Neural crest cell (in vitro differentiated cells): ENCODE data around the gene TMC1. TPM values are rescaled to one million over a fixed set of nuclear protein-coding genes. Genes with fewer than 3 reads are reported as not detected.
"Not testable (repeated sequence)": the region's sequence is repeated elsewhere in the genome, so short reads cannot be mapped to it uniquely, and the experiment has no call there.

ENCODE experiments used
- DNase-seq: peaks from one replicate; pipeline ENCODE4 v3.0.0; 2021; ENCODE audit warnings: low read depth, mixed read lengths, low spot score
- H3K27ac Mint-ChIP-seq: one replicate; pipeline ENCODE4 v1.8.0; 2021; ENCODE audit warnings: mild to moderate bottlenecking, mixed read lengths; ENCODE audit not compliant: unreplicated experiment
- H3K27me3 Mint-ChIP-seq: 2 replicates; pipeline ENCODE4 v1.8.0; 2021; ENCODE audit warnings: low read depth, mild to moderate bottlenecking, mixed read lengths
- H3K36me3 Mint-ChIP-seq: 2 replicates; pipeline ENCODE4 v1.8.0; 2021; ENCODE audit warnings: low read depth, mild to moderate bottlenecking, mixed read lengths
- H3K4me1 Mint-ChIP-seq: 2 replicates; pipeline ENCODE4 v1.8.0; 2021; ENCODE audit warnings: mixed read lengths
- H3K4me3 Mint-ChIP-seq: one replicate; pipeline ENCODE4 v1.8.0; 2021; ENCODE audit warnings: mild to moderate bottlenecking, mixed read lengths
- H3K9me3 Mint-ChIP-seq: 2 replicates; pipeline ENCODE4 v1.8.0; 2021; ENCODE audit warnings: mixed read lengths
- CTCF ChIP-seq: fragments of 200-600 bp; sonication (generic); conservative IDR thresholded peaks from 2 replicates; pipeline ENCODE4 v1.5.0; 2021; ENCODE audit warnings: antibody characterized with exemption, mild to moderate bottlenecking
- total RNA-seq: library from RNA; stranded (reverse); gene quantifications from 2 replicates; pipeline ENCODE4 v1.2.1, GENCODE V29; 2021

The TMC1 gene
- total RNA-seq, 1 donor from 2014 or later, result 0.33 TPM

- peaks cover 4% of the 10 kb centered on the region for H3K4me1 Mint-ChIP-seq
- peaks cover 2% of the 10 kb centered on the region for H3K36me3 Mint-ChIP-seq
- H3K9me3 Mint-ChIP-seq, result no peaks in the 10 kb centered on the region
- no peaks in the 10 kb centered on the region for H3K27me3 Mint-ChIP-seq
- H3K4me3 Mint-ChIP-seq, result no peak overlapping the region
- TF ChIP-seq CTCF, result no peak
- DNase-seq, result no peak
- H3K27ac Mint-ChIP-seq, result no peak overlapping the region
Observed at GRCh38 chr9:72537671-72538070, 16.3 kb downstream of the TMC1 start.

GRCh38 chr9:72538921-72539702 is 17.7 kb downstream of the TMC1 start:
- Mint-ChIP-seq H3K27ac (no peak overlapping the region), H3K4me3 (no peak overlapping the region), H3K36me3 (peaks cover 2% of the 10 kb centered on the region), H3K4me1 (peaks cover 7% of the 10 kb centered on the region), H3K27me3 (no peaks in the 10 kb centered on the region), H3K9me3 (no peaks in the 10 kb centered on the region)
- DNase-seq, result no peak
- TF ChIP-seq CTCF, result no peak

- no peak for TF ChIP-seq CTCF
- Mint-ChIP-seq H3K4me3 (no peak overlapping the region), H3K36me3 (peaks cover 2% of the 10 kb centered on the region), H3K4me1 (peaks cover 7% of the 10 kb centered on the region), H3K27me3 (no peaks in the 10 kb centered on the region), H3K9me3 (no peaks in the 10 kb centered on the region), H3K27ac (no peak overlapping the region)
- no peak for DNase-seq
Observed at GRCh38 chr9:72539824-72540347, 18.5 kb downstream of the TMC1 start.

- Mint-ChIP-seq H3K27ac (no peak overlapping the region), H3K36me3 (peaks cover 2% of the 10 kb centered on the region), H3K27me3 (no peaks in the 10 kb centered on the region), H3K4me1 (peaks cover 7% of the 10 kb centered on the region), H3K4me3 (no peak overlapping the region), H3K9me3 (no peaks in the 10 kb centered on the region)
- TF ChIP-seq CTCF, result no peak
- DNase-seq, result no peak
Observed at GRCh38 chr9:72540348-72540873, 19.0 kb downstream of the TMC1 start.

- not testable (repeated sequence) for H3K9me3 Mint-ChIP-seq, H3K36me3 Mint-ChIP-seq, H3K27me3 Mint-ChIP-seq, H3K4me1 Mint-ChIP-seq, DNase-seq, H3K27ac Mint-ChIP-seq, H3K4me3 Mint-ChIP-seq
Observed at GRCh38 chr9:72542537-72542833, 21.1 kb downstream of the TMC1 start.

GRCh38 chr9:72542917-72543316 is 21.5 kb downstream of the TMC1 start:
- no peak for TF ChIP-seq CTCF
- Mint-ChIP-seq H3K27me3 (no peaks in the 10 kb centered on the region), H3K36me3 (no peaks in the 10 kb centered on the region), H3K4me3 (no peak overlapping the region), H3K4me1 (peaks cover 7% of the 10 kb centered on the region), H3K9me3 (no peaks in the 10 kb centered on the region), H3K27ac (no peak overlapping the region)
- DNase-seq, result no peak
